DLD1 (cell line): ENCODE results near the gene CDT1.

Source experiments
- in situ Hi-C: cut with HindIII; loops from 2 replicates; pipeline ENCODE4 v1.10.0; 2017; ENCODE audit warnings: low sequenced_read_pairs

The CDT1 gene

GRCh38 chr16:88854306-88855111, 50.9 kb downstream of the CDT1 start:
- in situ Hi-C loops, result no loop called here

GRCh38 chr16:88855176-88855575, 51.6 kb downstream of the CDT1 start:
- in situ Hi-C loops, result no loop called here

GRCh38 chr16:88855736-88856121, 52.1 kb downstream of the CDT1 start:
- in situ Hi-C loops, result no loop called here

DNA sequence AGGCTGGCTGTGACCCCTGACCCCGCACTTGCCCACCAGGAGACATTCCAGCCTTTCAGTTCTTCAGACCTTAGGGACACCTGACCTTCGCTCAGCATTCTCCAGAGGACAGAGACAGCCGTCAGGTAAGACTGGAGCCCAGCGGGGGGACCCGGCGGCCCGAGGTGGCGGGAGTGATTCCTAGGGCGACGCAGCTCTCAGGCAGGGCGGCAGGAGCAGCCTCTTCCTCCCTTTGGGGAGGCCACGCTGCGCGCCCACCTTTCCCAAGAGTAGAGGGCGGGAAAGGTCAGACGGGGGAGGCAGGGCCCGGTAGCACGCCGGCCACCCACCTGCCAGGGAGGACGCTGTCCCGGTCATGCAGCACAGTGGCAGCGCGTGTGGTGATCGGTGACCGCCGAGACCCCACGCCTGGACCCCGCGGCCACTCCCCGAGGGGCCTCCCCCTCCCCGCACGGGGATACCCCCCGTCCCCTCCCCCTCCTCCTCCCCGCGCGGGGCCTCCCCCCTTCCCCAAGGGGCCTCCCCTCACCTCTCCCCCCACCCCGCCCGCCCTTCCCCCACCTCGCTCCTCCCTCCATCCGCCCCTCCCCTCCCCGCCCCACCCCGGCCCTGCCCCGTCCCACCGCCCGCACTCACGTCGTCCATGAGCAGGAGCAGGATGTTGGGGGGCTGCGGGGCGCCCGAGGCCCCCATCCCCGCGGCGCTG, 52.7 kb downstream of the CDT1 start:
- in situ Hi-C loops, result no loop called here

- in situ Hi-C loops, result no loop called here
Observed at GRCh38 chr16:88856828-88857727, 53.5 kb downstream of the CDT1 start, which contains the start of the genes GALNS and TRAPPC2L. TSS of gene GALNS (minus strand) at chr16:88856947. CDS start at chr16:88856877, 70 bp downstream. TSS of gene TRAPPC2L (plus strand) at chr16:88857127. CDS start at chr16:88857151, 24 bp downstream.

GRCh38 chr16:88857728-88858339, 54.2 kb downstream of the CDT1 start:
- in situ Hi-C loops, result no loop called here
